Fibroblast of skin of abdomen (primary cell): ENCODE data around the gene MAGI1.

Experiments used
- DNase-seq: peaks from one replicate; pipeline ENCODE4 v3.0.0-alpha.2; 2013

Gene MAGI1

DNA sequence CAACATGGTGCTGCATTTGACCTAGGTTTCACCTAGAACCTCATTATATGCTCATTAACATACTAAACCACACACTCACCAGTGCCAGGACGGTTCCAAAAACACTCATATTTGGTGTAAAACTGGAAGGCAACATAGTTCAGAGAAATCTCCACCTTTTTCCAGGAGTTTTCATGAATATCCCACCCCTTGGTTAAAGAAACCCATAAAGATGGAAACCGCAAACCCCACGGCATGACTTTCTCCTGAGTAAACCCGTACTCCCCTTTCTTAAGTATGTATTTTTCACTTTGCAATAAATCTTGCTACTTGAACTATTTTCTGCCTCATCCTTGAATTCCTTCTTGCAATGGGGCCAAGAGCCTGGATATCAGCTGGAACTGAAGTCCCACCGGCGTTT lies 379.3 kb downstream of the MAGI1 start:
- DNase-seq = no peak

DNA sequence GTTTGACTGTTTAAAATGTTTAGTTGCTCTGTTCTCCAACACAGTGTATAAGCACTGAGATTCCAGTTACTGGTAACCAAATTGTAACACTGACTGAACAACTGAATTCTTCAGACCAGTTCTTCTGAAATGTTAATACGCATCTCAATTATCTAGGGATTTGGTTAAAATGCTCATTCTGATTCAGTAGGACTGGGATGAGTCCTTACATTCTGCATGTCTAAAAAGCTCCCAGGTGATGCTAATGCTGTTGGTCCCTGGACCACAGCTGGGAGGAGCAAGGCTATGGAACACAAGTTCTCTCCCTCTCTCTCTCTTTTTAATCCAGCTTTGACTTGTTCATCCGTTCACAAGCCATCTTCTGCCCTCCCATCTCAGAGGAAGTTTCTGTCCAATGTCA lies 380.3 kb downstream of the MAGI1 start:
- DNase-seq = no peak

DNA sequence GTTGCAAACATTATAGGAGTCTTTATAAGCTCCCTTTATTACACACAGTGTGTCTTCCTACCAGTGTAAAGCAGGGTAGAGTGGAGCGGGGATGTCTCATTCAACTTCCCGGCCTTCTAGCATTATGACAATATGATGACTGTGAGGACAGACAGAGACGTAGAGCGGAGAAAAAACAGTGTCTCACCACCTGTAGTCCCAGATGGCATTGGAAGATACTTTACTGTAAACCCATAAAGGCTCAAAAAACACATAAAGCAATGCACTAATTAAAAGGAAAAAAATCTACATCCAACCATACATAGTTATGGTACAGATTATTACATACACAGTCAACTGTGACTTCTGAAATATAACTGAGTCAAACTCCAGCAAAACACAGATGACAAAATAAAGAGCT lies 383.7 kb downstream of the MAGI1 start:
- no peak for DNase-seq

DNA sequence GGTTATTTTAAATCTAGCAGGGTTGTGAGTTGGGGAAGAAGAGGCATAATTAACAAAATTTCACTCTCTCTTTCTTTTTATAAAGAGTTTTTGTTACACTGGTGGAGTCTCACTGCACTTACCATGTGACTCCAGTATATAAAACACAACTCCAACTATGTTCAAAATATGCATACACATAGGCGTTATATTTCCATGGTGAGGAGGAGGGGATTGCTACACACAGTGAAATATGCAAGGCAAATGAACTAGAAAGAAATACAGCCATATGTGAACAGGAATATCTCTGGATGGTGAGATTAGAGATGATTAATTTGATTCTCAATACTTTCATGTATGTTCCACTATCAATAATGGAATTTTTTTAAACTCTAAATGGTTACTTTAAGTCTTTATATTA lies 385.0 kb downstream of the MAGI1 start:
- no peak for DNase-seq

DNA sequence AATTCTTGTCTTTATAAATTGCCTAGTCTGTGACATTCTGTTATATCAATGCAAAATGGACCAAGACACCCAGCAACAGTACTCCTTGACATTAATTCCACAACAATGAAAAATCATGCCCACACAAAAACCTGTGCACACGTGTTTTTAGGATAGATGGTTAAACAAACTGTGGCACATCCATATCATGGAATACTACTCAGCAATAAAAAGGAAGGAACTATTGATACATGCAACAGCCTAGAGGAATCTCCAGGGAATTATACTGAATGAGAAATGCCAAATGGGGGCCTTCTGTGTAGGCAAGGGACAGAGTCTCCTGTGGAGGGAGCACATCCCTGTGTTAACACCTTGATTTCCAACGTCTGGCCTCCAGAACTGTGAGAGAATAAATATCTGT lies 388.5 kb downstream of the MAGI1 start:
- DNase-seq = no peak

DNA sequence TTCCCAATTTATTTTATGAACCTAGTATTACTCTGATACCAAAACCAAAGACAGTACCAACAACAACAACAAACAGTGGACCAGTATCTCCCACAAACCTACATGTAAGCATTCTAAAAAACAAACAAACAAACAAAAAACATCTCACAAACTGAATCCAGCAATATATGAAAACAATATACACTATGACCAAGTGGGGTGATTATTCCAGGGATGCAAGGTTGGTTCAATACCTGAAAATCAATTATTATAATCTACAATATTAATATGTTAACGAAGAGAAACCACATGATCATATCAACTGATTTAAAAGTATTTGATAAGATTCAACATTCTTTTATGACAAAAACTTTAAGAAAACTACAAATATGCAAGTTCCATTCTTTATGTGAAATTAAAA lies 391.3 kb downstream of the MAGI1 start:
- no peak for DNase-seq

DNA sequence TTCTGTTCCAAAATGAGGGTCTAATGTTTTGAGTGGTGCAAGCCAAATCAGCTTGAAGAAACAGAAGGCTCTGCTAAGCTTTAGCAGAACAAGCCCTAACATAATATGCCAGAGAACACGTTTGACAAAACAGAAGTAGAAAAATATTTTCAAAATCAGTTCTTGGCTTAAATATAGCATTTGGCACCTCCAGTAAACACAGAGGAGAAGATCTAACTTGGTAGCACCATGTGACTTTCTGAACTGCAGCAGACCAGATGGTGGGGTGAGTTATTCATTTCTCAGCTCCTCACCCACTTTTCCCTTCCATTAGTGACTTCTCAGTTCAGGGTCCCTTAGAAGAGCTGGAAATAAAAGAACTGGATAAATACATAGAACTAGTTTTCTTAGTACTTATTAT lies 395.8 kb downstream of the MAGI1 start:
- DNase-seq = no peak

DNA sequence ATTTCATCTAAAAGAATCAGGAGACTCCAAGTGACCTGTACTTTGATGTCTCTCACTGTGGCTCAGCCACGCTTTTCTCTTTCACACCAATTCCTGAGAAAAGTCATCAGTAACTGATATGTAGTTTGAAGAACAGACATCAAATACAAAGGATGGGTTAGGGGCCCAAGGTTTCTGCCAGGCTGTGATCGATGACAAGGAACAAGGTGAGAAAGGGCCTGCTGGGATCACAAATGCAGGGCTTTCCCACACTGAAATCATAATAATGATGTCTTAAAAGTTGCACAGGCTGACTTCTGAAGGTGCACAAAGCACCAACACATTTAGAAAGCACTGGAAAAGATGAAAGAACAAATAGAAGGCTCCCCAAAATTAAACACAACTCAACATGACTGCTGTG lies 396.9 kb downstream of the MAGI1 start:
- no peak for DNase-seq

DNA sequence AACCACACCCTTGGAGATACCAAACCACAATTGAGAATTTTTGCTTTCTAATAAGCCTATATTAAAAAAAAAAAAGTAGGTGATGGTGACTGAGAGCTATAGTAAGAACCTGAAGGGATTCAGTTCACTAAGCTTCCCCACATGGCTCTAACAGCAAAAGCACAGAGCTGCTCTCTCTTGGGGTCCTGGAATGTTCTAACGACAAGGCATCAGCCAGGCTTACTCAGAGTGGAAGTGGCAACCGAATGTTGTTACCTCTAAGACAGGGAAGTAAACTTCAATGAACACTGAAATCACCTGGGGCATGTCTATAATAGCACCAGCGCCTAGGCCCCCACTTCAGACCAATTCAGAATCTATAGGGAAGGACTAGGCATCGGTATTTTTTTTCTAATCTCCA lies 397.7 kb downstream of the MAGI1 start:
- DNase-seq = no peak

DNA sequence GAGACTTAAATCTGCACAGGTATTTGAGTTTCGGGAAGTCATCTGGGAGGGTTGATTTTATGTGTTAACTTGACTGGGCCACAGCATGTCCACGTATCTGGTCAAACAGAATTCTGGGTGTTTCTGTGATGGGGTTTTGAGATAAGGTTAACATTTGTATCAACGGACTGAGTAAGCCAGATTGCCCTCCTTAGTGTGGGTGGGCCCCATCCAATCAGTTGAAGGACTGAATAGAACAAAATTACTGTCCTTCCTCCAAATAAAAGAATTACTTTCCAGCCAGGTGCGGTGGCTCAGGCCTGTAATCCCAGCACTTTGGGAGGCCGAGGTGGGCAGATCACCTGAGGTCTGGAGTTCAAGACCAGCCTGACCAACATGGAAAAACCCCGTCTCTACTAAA lies 399.3 kb downstream of the MAGI1 start:
- no peak for DNase-seq

DNA sequence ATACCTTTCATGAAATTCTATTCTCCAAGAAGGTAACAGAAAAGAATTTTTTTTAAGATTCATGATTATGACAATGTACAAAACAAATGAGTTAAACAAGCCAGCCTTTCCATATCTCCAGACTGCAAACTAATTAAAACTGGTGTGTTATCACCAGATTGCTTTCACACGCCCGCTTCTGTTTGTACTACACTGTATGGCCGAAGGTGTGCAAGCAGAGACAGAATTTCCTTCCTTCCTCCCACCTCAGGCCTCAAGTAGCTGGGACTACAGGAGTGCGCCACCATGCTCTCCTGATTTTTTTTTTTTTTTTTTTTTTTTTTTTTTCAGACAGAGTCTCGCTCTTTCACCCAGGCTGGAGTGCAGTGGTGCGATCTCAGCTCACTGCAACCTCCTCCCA lies 400.4 kb downstream of the MAGI1 start:
- no peak for DNase-seq

DNA sequence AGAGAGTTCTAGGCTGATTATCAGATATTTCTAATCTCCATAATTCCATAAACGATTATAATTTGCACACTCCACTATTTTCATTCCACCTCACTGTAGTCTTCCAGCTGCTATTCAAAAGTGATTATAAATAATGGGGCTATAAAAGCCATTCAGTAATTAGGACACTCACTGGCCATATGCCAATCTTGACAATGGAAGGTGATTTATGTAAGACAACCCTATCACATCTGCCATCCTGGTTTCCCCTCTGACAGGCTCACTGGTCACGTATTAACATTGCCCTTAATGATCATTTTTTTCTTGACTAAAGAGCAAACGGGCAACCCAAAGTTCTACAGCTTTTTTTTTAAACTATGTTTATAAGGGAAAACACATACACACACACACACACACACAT lies 402.4 kb downstream of the MAGI1 start:
- DNase-seq = no peak

DNA sequence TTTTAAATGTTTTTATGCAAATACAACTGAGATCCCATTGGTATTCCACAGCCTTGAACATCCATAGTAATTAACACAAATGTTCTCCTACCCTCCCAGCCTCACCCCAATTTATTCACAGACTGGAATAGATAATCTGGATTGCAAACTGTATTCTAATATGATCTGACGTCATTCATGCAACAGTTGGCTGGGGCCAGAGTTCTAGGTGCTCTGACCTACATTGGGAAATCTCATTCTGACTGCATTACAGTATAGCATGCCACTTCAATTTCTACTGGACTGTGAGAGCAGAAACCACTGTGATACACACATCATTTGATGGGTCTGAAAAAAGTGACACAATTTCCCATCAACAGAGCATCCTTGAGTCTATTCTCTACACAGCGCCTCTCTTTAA lies 403.1 kb downstream of the MAGI1 start:
- no peak for DNase-seq

DNA sequence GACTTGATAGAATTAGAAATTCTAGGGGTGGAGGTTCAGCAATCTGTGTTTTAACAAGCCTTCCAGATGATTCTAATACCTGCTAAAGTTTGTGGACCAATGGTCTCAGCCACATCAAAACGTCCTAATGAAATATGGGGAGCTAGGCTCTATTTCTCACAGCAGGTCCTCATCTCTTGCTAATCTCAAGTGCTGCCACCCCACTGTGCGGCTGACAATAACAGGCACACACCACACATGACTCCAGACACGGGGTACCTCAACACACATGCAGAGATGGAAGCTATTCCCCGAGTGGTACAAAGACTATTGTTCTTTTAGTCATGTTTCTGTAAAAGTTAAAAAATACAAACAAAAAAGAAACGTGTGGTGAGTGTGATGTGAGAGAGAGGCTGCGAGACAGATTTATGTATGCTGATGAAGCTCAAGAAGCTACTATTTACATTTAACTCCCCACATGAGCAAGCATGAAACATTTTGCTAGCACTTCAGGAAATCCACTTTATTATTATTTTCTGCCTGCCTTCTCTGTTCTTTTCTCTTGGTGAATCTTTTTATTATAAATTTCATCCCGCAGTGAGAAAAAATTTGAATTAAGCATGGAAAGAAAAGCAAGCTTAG lies 405.6 kb downstream of the MAGI1 start:
- DNase-seq = no peak

DNA sequence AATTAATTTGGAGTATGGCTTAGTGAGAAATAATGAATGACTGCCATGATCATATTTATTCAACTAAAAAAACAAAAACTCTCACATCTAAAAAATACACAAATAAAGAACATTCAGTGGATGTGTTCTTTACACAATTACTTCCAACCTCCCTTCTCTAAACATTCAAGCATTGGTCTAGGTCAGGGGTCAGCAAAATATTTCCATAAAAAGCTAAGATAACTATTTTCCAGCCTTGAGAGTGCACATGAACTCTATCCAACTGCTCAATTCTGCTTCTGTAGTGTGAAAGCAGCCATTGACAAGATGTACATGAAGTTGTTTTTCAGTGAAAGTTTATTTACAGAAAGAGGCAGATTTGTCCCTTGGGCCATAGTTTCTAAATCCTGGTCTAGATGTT lies 406.3 kb downstream of the MAGI1 start:
- DNase-seq = no peak

DNA sequence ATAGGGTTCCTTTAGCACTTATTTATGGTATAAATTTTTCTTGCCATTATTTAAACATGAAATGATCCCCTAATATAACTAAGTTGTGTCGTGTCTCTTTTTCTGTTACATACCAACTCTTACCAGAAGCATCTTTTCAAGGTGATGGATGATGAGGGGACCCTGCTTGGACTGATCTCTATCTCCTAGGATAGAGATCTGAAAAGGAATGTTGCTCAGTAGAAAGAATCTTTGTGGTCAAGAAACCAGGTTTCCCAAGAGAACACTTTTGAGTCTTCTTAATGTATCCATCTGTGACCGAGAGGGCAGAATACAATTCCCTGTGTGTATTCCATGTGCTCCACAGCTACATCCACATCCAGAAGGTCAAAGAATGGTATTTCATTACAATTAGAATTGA lies 409.7 kb downstream of the MAGI1 start:
- DNase-seq = peak; percentile 12

DNA sequence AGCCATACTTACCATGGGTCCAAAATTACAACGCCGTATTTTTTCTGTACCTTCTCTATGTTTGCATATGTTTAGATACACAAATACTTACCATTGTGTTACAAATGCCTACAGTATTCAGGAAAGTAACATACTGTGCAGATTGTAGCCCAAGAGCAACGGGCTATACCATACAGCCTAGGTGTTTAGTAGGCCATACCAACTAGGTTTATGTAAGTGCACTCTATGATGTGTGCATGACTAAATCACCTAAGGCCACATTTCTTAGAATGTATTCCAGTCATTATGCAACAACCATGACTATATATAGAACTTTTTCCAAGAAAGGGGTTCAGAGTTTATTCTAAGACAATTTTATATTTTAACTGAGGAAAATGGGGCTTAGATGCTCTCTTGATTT lies 411.7 kb downstream of the MAGI1 start:
- DNase-seq = peak; percentile 10

DNA sequence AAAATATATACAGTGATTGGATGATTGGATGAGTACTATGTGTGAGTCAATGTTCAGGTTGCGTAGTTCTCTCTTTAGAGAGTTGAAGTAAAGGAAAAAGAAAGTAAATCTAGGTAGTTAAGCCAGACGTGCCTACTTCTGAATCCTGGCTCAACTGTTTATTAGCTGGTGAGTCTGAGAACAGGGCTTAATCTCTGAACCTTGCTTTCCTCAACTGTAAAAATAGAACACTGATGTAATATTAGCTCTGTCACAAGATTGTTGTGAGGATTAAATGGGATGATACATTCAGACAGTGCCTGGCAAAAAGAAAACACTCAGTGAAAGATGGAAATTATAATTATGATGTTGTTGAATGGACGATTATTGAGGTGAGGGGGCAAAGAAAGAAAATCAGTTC lies 413.4 kb downstream of the MAGI1 start:
- no peak for DNase-seq

DNA sequence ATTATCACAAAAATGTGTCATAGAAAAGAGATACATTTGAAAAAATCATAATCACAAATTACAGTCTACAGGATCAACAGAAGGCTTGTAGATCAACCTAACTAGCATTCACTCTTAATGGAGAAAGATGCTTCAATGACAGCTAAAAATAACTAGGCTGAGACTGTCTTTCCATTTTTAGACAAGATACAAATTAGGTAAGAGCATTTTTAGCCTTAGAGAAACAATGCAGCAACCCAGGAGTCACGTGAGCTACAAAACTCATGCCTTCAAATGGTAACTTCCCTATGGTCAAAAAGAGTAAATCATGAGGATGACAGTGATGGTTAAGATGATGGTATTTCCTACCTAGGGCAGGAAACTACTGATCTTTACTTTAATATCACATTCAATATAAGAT lies 415.4 kb downstream of the MAGI1 start:
- no peak for DNase-seq

DNA sequence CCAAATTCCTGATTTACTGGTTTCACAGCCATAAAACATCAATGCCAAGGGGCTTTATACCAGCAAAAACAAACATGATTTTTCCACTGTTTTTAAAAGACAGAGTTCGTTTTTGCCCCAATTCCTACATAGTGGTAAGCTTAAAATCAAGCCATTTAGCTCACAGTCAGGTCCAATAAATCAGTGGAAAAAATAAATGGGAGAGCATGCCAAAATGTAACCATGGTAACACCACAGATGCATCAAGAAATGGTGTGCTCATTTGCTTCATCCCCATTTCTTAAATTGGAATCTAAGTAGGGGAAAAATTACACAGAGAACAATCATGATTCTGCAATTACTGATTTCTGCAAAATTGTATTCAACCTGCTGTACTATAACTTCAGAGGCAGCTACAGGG lies 418.8 kb downstream of the MAGI1 start:
- no peak for DNase-seq

DNA sequence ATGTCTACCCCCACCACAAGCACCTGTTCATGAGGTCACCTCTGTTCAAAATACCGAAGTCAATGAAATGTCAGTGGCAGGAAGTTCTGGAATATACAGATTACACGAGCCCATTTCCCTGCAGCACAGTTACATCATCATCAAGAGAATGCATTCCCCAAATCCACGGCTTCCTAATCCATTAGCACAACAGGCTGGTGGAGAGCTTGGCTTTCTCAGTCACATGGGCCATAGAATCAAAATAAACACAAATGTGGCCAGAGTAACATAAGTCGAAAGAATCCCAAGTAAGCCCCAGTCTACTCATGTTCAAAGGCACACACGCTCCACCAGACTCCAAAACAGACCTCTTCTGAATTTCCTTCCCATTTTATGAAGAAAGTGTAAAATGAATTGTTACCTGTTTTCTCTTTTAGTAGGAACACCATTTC lies 419.3 kb downstream of the MAGI1 start:
- peak; percentile 40 for DNase-seq

DNA sequence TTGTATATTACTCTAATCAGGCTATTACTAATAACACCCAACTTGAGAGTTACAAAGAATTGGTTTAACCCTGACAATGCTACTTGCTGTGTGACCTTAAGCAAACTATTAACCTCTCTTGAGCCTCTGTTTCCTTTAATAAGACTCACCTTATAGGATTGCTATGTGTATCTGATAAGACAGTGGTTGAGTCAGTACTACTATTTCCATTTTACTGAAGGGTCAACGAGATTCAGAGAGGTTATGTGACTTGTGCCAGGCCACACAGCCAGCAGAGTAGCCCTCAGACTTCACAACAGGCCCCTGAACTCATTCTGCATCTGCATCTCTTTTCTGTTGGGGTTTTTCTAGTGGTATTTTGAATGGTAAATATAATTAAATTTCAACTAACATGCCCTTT lies 420.1 kb downstream of the MAGI1 start:
- no peak for DNase-seq

DNA sequence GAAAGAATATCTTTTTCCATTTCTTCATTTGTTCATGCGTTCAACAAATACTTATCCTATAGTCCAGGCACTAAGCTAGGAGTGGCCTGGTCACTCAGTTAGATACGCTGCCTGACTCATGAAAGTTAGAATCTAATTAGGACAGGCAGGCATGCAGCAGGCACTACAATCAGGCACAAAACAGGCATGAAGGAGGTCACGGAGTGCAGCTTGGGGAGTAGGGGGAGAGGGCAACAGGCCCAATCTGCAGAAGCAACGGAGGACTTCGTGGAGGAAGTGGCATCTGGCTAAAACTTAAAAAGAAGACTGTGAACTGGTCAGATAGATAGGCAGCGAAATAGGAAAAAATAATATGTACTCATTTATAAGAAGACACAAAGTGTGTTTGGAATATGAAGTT lies 420.9 kb downstream of the MAGI1 start:
- DNase-seq = no peak

DNA sequence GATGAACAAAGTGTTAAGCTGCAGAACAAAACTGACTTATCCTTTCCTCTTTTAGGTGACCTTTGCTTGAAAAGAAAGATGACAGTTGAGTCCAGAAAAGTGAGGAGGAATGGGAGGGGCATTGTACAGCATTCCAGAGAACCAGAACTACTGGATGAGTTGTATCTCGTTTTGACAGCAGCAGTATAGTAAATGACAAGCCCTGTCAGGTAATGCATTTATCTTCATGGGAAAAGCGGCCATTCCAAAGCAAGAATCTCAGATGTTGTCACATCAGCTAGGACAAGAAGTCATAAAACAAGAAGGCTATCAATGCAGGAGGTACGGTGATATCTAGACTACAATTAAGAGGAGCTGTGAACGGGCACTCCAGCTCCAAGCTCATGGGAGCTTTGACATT lies 421.5 kb downstream of the MAGI1 start:
- no peak for DNase-seq

DNA sequence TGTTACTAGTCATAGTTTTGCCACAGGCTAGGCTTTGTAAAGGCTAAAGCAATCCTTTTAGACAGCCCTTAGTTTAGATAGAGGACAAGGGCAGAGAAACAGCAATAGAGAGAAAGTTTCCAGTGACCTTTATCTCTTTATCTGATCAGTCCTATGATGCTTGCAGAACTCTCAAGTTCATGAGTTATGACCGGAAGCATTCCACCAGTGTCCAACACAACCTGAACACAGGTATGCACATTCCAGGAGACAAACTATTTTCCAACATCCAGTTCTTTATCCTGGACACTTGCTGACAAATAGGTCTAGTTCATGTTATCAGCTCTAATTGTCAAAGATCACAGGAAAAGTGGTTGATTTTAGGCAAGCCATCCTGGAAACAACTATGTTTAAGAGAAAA lies 422.2 kb downstream of the MAGI1 start:
- no peak for DNase-seq

DNA sequence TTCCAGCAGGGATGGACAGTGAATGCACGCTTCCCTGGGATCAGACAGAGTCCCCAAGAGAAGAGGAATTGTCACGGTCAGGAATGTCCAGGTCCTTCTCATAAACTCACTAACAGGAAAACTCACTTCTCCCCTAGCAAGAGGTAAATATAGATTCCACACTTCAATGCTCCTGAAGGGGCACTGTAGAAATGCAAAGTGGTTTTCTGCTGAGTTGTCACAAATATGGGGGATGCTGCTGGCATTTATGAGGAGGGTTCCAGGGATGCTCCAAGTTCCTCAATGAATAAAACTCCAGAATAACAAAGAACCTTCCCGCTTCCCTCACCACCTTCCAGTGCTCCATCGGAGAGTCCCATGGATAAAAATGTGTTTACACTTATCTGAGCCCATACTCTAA lies 423.4 kb downstream of the MAGI1 start:
- no peak for DNase-seq
